ENCODE data around the gene RANBP1.

The RANBP1 gene

GRCh38 chr22:20109411-20110358 is 6.2 kb upstream of the RANBP1 start:
- H3K27me3 ChIP-seq (ENCODE audit: insufficient read depth, low read depth, severe bottlenecking), result no peaks in the 10 kb centered on the region
- no peak for DNase-seq
- no peaks in the 10 kb centered on the region for H3K9me3 ChIP-seq (ENCODE audit: severe bottlenecking)
- H3K36me3 ChIP-seq, result peaks cover 100% of the 10 kb centered on the region
- H3K4me3 ChIP-seq (ENCODE audit: low read depth, low read length), result no peak overlapping the region
- no peak for TF ChIP-seq CTCF (IDR thresholded peaks at IDR 0.05; ENCODE audit: low read depth, low read length)
- H3K27ac ChIP-seq, result no peak overlapping the region; the same call in 1 of the 2 replicates

GRCh38 chr22:20110359-20110985 is 5.4 kb upstream of the RANBP1 start:
- no peak for TF ChIP-seq CTCF (IDR thresholded peaks at IDR 0.05; ENCODE audit: low read depth, low read length)
- Histone ChIP-seq H3K27me3 (ENCODE audit: insufficient read depth, low read depth, severe bottlenecking) (no peaks in the 10 kb centered on the region), H3K4me3 (ENCODE audit: low read depth, low read length) (no peak overlapping the region), H3K9me3 (ENCODE audit: severe bottlenecking) (no peaks in the 10 kb centered on the region), H3K27ac (peak overlapping the region; percentile 49), H3K36me3 (peaks cover 100% of the 10 kb centered on the region)
- DNase-seq, result no peak

DNA sequence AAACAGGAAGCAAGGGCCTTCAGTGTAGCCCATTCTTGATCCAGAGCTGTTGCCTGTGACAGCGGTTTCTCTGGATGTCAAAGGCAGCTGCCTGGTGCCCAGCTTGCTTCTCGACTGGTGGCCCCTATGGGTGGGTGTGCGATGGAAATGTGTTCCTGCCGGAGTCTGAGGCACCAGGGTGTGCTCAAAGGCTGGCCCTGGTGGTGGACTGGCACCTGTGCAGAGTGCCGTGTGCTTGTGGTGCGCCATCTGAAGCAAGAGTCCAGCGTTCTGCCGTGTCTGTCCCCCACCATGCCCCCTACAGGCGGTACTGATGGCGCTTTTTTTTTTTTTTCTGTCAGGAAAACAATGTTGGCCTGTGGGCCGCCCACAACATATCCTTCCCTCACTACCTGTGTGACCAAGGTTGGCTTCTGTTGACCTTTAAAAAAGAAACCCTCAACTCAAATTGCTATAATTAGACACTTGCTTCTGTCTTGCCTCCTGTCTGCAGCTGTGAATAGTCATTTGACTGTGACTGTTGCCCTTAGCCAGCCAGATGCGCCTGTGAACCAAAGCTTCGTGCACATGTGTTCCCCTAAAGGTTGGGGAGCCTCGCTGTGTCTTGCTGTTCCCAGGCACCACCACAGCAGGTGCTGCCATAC is 4.7 kb upstream of the RANBP1 start:
- no peaks in the 10 kb centered on the region for H3K27me3 ChIP-seq (ENCODE audit: insufficient read depth, low read depth, severe bottlenecking)
- H3K9me3 ChIP-seq (ENCODE audit: severe bottlenecking), result no peaks in the 10 kb centered on the region
- H3K27ac ChIP-seq, result peak overlapping the region; percentile 49
- TF ChIP-seq CTCF (IDR thresholded peaks at IDR 0.05; ENCODE audit: low read depth, low read length), result peak; percentile 75
- no peak overlapping the region for H3K4me3 ChIP-seq (ENCODE audit: low read depth, low read length)
- H3K36me3 ChIP-seq, result peaks cover 100% of the 10 kb centered on the region
- DNase-seq, result peak; percentile 58

DNA sequence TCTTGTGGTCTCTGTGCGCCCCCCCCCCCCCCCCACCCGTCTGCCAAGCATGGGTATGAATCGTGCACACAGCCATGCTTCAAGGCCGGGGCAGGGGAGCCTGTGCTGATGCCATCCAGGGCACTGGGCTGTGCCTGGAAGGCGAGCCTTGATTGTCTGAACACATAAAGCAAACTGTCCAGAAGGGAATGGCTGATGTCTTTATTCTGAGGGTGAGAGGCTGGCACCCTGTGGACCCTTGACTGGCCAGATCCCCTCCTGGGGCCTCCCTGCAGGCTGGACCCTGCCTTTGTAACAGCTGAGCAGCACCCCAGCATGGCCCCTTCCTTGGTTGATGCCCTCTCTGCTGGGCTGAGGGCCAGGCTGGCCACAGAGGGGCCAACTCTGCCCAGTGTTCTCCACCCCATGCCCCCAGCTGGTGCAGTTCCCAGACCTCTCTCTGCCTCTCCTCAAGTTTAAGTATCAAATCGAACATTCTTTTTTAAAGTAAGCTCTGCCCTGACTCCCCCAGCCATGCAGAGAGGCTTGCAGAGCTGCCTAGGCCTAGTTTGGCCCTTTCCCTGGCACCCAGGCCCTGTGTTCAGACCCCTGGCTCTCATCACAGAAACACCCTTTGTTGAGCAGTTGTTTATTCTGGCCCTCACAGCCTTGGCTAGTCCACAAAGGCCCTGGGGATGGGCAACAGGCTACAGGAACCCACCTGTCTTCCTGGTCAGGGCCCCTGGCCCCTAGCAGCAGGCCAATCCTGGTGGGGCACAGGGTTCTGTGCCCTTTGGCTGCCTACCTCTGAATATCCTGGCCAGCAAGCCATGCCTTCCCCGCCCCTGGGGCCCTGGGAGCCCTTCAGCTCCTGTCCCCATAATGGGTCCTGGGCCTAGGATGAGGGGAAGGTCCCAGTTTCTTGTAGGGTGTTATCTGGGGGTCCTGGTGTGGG is 3.9 kb upstream of the RANBP1 start:
- no peak for DNase-seq
- Histone ChIP-seq H3K4me3 (ENCODE audit: low read depth, low read length) (no peak overlapping the region), H3K27ac (peak overlapping the region; percentile 46), H3K27me3 (ENCODE audit: insufficient read depth, low read depth, severe bottlenecking) (no peaks in the 10 kb centered on the region), H3K9me3 (ENCODE audit: severe bottlenecking) (no peaks in the 10 kb centered on the region), H3K36me3 (peaks cover 96% of the 10 kb centered on the region)
- no peak for TF ChIP-seq CTCF (IDR thresholded peaks at IDR 0.05; ENCODE audit: low read depth, low read length)

Data from WERI-Rb-1 (cell line).